GM19467 (cell line): ENCODE measurements around the gene GKAP1.
"Not testable (repeated sequence)": the region's sequence is repeated elsewhere in the genome, so short reads cannot be mapped to it uniquely, and the experiment has no call there.

Source experiments
- ATAC-seq: cut with Tn5 transposase; IDR thresholded peaks from one replicate; pipeline ENCODE4 v1.9.1; 2021; ENCODE audit warnings: mild to moderate bottlenecking, moderate library complexity; ENCODE audit not compliant: unreplicated experiment

Gene GKAP1

GRCh38 chr9:83733739-83734138, 83.8 kb downstream of the GKAP1 start:
- no peak for ATAC-seq

DNA sequence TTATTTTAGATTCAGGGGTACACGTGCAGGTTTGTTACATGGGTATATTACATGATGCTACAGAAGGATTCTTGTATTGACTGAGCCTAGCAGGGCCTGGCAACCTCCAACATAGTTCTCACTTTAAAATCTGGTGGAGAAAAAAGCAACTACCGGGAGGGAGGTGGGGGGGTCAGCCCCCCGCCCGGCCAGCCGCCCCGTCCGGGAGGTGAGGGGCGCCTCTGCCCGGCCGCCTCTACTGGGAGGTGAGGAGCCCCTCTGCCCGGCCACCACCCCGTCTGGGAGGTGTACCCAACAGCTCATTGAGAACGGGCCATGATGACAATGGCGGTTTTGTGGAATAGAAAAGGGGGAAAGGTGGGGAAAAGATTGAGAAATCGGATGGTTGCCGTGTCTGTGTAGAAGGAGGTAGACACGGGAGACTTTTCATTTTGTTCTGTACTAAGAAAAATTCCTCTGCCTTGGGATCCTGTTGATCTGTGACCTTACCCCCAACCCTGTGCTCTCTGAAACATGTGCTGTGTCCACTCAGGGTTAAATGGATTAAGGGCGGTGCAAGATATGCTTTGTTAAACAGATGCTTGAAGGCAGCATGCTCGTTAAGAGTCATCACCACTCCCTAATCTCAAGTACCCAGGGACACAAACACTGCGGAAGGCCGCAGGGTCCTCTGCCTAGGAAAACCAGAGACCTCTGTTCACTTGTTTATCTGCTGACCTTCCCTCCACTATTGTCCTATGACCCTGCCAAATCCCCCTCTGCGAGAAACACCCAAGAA, 88.8 kb downstream of the GKAP1 start:
- ATAC-seq = not testable (repeated sequence)

GRCh38 chr9:83724436-83724835, 93.1 kb downstream of the GKAP1 start:
- ATAC-seq = no peak

- ATAC-seq = no peak
Observed at GRCh38 chr9:83722726-83723495, 94.7 kb downstream of the GKAP1 start.

DNA sequence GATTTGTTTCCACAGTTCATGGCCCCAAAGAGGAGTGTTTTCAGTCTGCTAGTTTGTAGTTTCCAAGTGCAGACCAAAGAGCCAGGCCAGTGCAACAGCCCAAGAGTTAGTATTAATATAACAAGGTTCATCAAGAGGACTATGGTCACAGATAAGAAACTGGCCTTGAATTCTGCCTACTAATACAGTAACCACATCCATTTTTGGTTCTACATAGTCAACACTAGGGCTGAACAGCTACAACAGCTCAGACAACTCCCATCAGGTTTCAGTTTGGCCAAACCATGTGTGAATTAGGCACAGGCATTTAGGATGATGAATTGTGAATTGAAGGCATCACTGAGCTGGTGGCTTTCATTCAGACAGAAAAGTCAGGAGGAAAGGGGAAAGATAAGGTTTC, 96.1 kb downstream of the GKAP1 start:
- ATAC-seq = no peak

GRCh38 chr9:83715794-83716193, 101.8 kb downstream of the GKAP1 start:
- no peak for ATAC-seq

DNA sequence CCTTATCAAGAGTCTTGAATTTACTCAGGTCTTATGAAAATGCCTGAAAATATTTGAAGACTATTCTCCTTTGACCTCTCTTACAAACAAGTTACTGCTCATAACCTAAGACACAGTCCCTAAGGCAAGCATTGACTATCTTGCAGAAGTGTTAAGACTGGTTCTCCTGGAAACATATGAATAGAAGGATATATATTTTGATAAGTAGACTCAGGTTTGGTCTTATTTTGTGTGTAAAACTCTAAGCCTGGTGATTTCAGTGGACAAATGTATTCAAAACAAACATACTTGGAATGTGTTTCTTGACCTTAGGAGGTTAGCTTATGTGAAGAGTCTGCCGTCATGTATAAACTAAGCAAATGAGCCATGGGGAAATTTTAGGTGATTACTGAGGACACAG, 102.3 kb downstream of the GKAP1 start:
- no peak for ATAC-seq

DNA sequence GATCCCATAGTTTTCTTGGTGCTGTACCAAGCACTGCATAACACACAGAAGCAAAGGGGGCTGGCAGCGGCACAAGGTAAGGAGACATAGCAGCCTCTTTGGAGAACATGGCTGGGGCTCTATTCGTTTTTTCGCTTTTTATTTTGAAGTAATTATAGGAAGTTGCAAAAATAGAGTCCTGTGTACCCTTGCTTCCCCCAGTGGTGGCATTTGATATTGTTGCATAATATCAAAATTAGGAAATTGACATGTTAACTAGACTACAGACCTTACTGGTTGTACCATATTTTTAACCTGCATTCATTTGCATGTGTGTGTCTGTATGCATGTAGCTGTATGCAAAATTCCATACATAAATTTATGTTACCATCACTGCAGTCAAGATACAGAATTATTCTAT, 103.2 kb downstream of the GKAP1 start:
- no peak for ATAC-seq

DNA sequence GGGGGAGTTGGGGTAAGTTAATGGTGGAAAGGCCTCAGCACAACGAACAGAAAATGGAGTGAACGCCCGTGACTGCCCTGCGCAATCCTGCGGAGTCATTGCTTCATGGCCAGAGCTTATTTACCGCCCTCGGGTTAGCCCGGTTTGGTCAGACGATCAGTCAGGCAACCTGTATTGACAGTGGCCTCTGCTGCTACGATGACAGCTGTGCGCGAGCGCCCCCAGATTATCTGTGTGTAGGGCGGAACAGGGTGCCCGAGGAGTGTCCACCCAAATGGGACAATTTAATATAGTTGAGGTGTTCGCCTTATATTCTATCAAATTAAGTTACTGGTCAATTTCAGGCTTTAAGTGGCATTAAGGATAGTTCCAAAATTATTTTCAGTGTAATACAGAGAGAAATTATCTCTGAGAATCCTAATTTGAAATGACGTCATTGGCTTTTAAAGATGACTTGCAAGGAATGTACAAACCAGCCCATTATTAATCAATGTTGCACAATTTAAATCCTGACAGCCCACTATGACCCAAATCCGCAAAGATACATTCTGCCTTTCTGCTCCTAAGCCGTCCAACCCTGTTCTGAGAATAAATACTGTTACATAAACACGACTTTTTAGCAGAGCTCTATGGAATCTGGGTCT, 108.9 kb downstream of the GKAP1 start:
- ATAC-seq = peak; percentile 48

- ATAC-seq = peak; percentile 71
Observed at GRCh38 chr9:83707768-83708514, 109.6 kb downstream of the GKAP1 start, which contains the start of gene UBQLN1. TSS of gene UBQLN1 (minus strand) at chr9:83707958. CDS start at chr9:83707679, 279 bp downstream.

DNA sequence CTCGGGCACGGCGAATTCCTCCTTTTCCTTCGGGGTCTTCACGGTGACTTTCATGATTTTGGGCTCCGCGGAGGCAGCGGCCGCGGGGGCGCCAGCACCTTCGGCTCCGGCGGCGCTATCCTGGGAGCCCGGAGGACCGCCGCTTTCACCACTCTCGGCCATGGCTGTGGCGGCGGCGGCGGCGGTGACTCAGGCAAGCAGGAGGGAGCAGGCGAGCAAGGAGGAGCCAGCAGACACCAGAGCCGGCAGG, 110.1 kb downstream of the GKAP1 start:
- ATAC-seq = peak; percentile 39

DNA sequence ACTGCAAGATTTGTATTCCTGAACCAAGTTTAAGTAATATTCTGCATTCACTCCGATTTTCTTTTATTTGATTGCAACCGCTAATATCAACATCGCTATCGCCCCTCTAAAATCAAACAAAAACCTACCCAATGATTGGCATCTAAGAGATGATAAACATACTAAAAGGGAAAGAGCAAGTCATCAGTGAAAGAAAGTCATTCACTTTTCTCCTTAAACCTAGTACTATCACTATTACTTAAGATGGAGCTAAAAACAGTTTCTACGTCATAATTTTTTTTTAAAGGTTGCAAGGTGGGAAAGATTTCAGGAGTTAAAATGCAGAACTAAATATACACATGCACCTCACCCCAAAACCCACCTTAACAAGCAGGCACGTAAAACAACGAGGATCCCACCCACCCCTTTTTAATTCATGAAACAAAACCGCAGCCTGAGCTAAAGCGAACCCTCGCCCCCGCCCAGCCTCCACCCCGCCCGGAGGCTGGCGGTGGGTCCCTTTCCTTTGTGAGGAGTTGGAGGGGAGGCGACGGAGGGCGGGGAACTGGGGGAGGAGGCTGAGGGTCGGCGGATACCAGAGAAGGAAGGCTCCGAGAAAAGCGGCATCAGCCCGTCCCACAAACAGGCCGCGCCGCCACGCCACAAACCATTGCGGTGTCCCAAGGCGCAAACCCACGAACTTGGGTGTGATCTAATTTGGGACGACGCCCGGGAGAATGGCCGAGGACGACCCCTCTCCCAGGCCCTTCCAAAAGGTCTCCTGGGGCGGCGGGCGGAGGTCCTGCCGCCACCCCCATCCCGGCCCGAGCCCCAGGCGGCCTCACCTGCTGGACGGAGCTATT, 110.7 kb downstream of the GKAP1 start:
- peak; percentile 11 for ATAC-seq

- ATAC-seq = not testable (repeated sequence)
Observed at GRCh38 chr9:83705219-83705651, 112.3 kb downstream of the GKAP1 start.

GRCh38 chr9:83701769-83702168, 115.8 kb downstream of the GKAP1 start:
- ATAC-seq = no peak

DNA sequence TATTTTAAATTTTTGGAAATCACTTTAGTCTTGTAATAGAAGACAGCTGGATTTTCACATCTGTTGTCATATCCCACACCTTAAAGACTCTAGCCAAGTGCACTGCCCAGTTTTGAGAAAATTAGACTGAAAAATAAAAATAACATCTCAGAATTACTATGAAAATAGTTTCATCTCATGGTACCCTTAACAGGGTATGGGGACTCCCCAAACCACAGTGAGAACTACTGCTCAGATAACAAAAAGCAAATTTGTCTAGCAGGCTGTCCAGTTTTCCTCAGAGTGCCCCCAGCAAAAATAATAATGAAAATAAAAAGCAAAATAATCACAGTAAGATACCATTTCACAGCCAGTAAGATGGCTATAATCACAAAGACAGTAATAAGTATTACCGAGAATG, 116.3 kb downstream of the GKAP1 start:
- no peak for ATAC-seq

- ATAC-seq = peak; percentile 28
Observed at GRCh38 chr9:83699615-83700014, 118.0 kb downstream of the GKAP1 start.

DNA sequence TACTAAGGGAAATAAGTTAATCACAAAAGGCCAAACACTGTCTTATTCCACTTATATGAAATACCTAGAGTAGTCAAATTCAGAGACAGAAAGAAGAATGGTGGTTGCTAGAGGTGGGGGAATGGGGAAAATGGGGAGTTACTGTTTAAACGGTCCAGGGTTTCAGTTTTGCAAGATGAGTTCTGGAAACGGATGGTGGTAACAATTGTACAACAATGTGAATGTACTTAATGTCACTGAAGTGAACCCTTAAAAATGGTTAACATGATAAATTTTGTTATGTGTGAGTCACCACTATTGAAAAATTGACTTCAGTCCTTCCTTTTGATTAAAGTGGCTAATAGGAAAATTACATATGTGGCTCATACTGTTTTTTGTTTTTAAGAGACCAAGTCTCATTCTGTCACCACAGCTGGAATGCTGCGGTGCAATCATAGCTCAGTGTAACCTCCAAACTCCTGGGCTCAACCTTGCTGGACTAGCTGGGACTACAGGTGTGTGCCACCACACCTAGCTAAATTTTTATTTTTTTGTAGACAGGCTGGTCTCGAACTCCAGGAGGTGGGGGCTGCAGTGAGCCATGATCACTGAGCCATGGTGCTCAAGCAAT, 118.5 kb downstream of the GKAP1 start:
- peak; percentile 37 for ATAC-seq

- no peak for ATAC-seq
Observed at GRCh38 chr9:83691492-83691891, 126.1 kb downstream of the GKAP1 start.
